HT1080 (cell line): Measurements from ENCODE around the gene PCNX2. TPM values are rescaled to one million over a fixed set of nuclear protein-coding genes. Genes with fewer than 3 reads are reported as not detected.

Experiments used
- DNase-seq: peaks from one replicate; pipeline ENCODE4 v3.0.0-alpha.2; 2015; ENCODE audit warnings: low read depth
- total RNA-seq: library from RNA; depleted of rRNA; stranded (reverse); fragments of >200 nt; shearing (Covaris generic); gene quantifications from 2 replicates; pipeline ENCODE4 v1.2.3, GENCODE V29; 2014; rRNA removed

Gene PCNX2
- total RNA-seq, 1 experiment from 2014 or later: 10.5 TPM

- DNase-seq: no peak
These were observed 351.8 kb downstream of the PCNX2 start for GRCh38 chr1:232943679-232944252.

GRCh38 chr1:232942413-232943294, 352.9 kb downstream of the PCNX2 start:
- no peak for DNase-seq

- no peak for DNase-seq
These were observed 355.3 kb downstream of the PCNX2 start for GRCh38 chr1:232940262-232940661.

DNA sequence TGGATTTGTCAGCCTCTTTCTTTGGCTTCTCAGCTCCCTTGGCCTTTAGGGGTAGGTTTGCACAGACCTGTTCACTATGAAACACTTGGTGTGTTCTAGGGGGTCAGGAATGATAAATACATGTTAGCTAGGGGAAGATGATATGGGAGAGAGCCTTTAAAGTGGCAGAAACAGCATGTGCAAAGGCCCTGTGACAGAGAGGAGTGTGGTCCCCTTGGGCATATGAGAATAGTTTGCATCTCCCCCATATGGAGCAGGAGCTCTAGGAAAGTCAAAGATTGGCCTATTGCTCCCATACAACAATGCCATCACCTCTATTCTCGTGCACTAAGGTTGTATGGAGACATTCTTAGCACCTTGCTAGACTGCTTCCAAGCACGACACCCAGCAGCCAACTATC, 355.8 kb downstream of the PCNX2 start:
- no peak for DNase-seq

DNA sequence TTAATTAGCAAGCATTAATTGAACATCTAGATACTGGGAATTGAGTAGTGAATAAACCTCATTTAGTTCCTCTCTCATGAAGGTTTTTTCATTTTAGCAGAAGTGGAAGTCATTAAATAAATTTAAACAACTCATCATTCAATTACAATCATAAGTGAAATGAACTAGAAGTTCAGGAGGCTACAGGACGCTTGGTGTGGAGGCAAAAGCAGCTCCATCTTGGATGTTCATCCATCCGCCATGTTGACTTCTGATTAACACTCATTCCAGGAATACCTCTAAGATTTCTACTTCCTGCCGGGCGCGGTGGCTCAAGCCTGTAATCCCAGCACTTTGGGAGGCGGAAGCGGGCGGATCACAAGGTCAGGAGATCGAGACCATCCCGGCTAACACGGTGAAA, 356.6 kb downstream of the PCNX2 start:
- no peak for DNase-seq

DNA sequence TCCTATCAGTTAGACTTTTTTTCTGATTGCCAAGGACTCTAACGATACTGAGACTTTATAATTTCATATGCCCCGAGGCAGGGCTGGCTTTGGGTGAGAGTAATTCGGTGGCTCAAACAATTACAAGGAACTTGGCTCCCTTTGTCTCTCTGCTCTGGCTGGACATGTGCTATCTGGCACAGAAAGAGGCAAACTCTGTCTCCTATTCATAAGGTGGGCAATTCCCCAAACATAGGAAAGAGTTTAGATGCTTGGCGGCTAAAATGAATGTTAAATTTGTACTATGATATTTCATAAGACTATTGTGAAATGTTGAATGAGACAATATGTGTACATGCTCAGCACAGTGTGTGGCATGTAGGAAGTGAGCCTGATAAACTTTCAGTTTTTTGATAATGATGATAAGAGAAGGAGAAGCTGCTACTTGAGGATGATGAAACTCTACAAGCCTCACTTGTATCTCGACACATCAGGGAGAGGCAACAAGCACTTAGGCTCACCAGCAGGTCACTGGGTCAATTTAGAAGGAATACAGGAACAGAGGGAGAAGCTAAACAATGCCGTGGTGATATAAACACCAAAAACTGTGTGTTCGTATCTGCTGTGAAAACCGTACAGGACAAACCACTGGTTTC, 357.7 kb downstream of the PCNX2 start:
- no peak for DNase-seq

- no peak for DNase-seq
These were observed 358.6 kb downstream of the PCNX2 start for GRCh38 chr1:232936941-232937340.

Other genes with a start within 250 kb of the PCNX2 start
- 6.1 and 6.4 TPM in 2 replicates for gene MAP3K21, start 32.0 kb upstream of the PCNX2 start, total RNA-seq